ENCODE results near the gene TTC12.

GRCh38 chr11:113398669-113399430 lies 84.5 kb downstream of the TTC12 start:
- no peak for TF ChIP-seq CTCF (optimal IDR thresholded peaks at IDR 0.05 in 1 of 3, IDR thresholded peaks at IDR 0.05 in 1 of 3, conservative IDR thresholded peaks at IDR 0.05 in 1 of 3; ENCODE audit: extremely low read depth in 1 of 3, insufficient read depth in 2 of 3, low read length in 3 of 3)
- no peak for TF ChIP-seq EZH2 (IDR thresholded peaks at IDR 0.05; ENCODE audit: low read length)

Measured in keratinocyte (primary cell).